GM19035 (cell line): Measurements from ENCODE around the gene KMT2B.

Experiments
- ATAC-seq: cut with Tn5 transposase; IDR thresholded peaks from one replicate; pipeline ENCODE4 v1.9.1; 2021; ENCODE audit not compliant: unreplicated experiment

The KMT2B gene

DNA sequence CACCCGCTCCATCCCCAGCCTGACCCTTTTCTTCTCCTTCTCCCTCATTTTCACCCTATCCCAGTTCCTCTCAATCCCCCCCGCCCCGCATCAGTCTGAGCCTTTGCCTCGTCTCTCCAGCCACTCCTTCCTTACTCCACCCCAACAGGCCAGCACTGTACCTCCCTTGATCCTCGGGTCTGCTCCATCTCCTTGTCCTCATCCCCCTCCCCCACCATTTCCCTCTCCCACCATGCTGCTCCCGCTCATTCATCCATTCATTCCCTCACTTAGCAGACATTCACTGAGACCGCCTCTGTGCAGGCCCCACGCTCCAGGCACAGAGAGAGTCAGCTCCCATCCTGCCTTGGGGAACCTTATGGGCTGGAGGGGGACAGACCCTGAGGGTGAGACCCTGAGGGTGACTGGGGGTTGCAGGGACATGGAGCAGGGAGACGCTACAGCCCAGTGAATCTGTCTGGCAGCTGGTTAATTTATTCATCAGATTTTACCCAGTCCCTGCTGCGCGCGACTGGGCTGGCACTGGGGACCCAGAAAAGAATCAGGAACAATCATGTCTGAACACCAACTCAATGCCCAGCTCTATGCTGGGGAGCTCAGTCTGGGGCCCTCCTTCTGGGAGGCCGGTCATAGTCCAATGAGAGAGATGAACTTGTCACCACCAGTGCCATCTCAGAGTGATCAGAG, 58.4 kb downstream of the KMT2B start:
- no peak for ATAC-seq

DNA sequence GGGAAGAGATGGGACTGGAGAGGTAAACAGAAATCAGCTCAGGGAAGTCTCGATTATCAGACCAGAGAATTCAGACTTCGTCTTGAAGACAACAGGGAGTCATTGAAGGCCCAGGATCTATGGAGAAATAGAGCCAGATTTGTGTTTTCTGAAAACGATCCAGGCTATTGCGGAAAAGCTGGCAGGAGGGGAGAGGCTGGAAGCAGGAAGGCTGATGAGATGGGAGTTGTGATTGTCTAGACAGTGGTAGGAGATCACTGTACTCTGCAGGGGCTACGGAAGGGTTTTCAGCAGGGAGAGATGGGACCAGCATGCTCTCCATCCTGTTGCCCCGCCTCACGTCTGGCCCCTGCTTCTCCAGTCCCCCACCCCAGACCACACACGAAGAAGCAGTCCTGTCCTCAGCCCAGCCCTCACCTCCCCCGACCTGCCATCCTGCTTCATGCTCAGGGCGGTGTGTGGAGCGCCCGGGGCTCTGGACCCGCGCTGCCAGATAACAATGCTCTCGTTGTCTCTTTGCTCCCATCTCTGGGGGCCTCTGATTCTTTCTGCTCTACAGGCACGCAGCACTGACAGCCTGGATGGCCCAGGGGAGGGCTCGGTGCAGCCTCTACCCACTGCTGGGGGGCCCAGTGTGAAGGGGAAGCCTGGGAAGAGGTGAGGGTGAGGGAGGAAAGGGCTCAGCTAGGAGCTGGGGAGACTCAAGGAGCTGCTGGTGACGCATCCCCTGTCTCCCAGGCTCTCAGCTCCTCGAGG, 59.5 kb downstream of the KMT2B start:
- ATAC-seq, result no peak

- no peak for ATAC-seq
These were observed 60.2 kb downstream of the KMT2B start for GRCh38 chr19:35777961-35778360.

DNA sequence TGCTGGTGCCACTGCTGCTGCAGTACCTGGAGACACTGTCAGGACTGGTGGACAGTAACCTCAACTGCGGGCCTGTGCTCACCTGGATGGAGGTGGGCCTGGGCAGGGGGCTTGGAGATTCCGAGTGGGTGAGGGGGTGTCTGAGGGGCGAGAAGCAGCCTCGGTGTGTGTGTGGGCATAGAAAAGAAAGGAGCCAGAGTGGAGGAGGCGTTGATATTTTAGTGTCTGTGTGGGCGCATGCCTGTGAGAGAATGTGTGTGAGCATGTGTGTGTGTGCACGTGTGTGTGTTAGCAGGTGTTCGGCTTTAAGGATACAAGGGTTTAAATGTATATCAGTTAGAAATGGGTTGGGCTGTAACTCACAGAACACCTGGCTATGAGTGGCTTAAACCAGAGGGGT, 61.2 kb downstream of the KMT2B start:
- no peak for ATAC-seq

DNA sequence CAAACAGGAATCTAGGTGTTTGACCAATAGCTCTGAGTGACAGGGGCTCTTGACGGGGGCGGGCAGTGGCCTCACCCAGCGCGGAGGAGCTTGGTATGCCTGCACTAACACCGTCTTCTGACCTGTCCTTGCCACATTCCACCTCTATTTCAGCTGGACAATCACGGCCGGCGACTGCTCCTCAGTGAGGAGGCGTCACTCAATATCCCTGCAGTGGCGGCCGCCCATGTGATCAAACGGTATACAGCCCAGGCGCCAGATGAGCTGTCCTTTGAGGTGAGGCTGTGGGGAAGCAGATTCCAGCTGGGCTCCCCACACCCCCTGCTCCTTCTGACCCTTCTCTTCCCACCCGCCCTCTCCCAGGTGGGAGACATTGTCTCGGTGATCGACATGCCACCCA, 62.3 kb downstream of the KMT2B start:
- no peak for ATAC-seq

DNA sequence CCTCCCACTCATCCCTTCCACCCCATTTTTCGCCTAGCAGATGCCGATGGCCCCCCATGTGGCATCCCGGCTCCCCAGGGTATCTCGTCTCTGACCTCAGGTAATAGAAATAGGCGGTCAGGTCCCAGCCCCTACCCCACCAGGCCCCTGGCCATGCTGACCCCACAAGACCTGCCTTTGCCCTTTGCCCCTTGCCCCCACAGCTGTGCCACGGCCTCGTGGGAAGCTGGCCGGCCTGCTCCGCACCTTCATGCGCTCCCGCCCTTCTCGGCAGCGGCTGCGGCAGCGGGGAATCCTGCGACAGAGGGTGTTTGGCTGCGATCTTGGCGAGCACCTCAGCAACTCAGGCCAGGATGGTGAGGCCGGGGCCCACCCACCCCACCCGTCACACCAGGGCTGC, 62.9 kb downstream of the KMT2B start:
- no peak for ATAC-seq

DNA sequence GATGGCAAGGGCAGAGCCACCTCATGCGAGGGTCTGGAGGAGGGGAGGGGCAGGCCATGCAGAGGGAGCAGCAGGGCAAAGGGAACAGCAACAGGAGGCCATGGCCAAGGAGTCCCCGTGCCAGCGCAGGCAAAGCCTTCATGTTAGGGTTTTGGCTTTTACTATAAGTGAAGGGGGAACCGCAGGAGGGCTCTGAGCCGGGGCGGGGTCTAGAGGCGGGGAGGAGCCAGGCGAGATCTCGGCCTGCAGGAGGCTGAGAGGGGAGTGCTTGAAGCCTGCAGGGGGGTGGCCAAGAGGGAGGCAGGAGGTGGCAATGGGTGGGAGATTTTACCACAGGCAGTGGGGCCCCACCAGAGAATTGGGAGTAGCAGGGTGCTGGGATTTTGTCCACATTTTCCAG, 63.8 kb downstream of the KMT2B start:
- ATAC-seq, result no peak

GRCh38 chr19:35782589-35782988, 64.8 kb downstream of the KMT2B start:
- ATAC-seq, result no peak

- ATAC-seq, result no peak
These were observed 65.9 kb downstream of the KMT2B start for GRCh38 chr19:35783469-35784434.

- ATAC-seq, result no peak
These were observed 66.9 kb downstream of the KMT2B start for GRCh38 chr19:35784503-35785338.

- no peak for ATAC-seq
These were observed 67.5 kb downstream of the KMT2B start for GRCh38 chr19:35785339-35785627.

- no peak for ATAC-seq
These were observed 68.7 kb downstream of the KMT2B start for GRCh38 chr19:35786299-35787160.

DNA sequence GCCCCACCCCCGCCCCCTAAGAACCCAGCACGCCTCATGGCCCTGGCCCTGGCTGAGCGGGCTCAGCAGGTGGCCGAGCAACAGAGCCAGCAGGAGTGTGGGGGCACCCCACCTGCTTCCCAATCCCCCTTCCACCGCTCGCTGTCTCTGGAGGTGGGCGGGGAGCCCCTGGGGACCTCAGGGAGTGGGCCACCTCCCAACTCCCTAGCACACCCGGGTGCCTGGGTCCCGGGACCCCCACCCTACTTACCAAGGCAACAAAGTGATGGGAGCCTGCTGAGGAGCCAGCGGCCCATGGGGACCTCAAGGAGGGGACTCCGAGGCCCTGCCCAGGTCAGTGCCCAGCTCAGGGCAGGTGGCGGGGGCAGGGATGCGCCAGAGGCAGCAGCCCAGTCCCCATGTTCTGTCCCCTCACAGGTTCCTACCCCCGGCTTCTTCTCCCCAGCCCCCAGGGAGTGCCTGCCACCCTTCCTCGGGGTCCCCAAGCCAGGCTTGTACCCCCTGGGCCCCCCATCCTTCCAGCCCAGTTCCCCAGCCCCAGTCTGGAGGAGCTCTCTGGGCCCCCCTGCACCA, 69.5 kb downstream of the KMT2B start:
- ATAC-seq, result no peak
